Activated CD8-positive, alpha-beta memory T cell treated with anti-CD3 and anti-CD28 coated beads, Interleukin-2, amount 50 U/mL, for 24 hours (primary cell): ENCODE results near the gene CACNA2D1.
"Not testable (repeated sequence)": the region's sequence is repeated elsewhere in the genome, so short reads cannot be mapped to it uniquely, and the experiment has no call there.

Source experiments
- DNase-seq: peaks from one replicate; pipeline ENCODE4 v3.0.0-alpha.2; 2020; ENCODE audit errors: extremely low read depth

Gene CACNA2D1

GRCh38 chr7:82049442-82049841, 394.1 kb downstream of the CACNA2D1 start:
- no peak for DNase-seq

GRCh38 chr7:82044497-82045080, 399.0 kb downstream of the CACNA2D1 start:
- DNase-seq, result no peak

GRCh38 chr7:82039621-82040020, 404.0 kb downstream of the CACNA2D1 start:
- DNase-seq, result no peak

GRCh38 chr7:82036146-82036886, 407.3 kb downstream of the CACNA2D1 start:
- no peak for DNase-seq

GRCh38 chr7:82035456-82035855, 408.1 kb downstream of the CACNA2D1 start:
- DNase-seq, result no peak

- no peak for DNase-seq
Measured at GRCh38 chr7:82032901-82033300, 410.7 kb downstream of the CACNA2D1 start.

GRCh38 chr7:82029236-82029913, 414.2 kb downstream of the CACNA2D1 start:
- DNase-seq, result no peak

- no peak for DNase-seq
Measured at GRCh38 chr7:82028097-82028496, 415.5 kb downstream of the CACNA2D1 start.

GRCh38 chr7:82021713-82022112, 421.9 kb downstream of the CACNA2D1 start:
- DNase-seq, result no peak

GRCh38 chr7:82021036-82021435, 422.5 kb downstream of the CACNA2D1 start:
- DNase-seq, result no peak

GRCh38 chr7:82019551-82020475, 423.8 kb downstream of the CACNA2D1 start:
- DNase-seq, result no peak

- no peak for DNase-seq
Measured at GRCh38 chr7:82018226-82018625, 425.4 kb downstream of the CACNA2D1 start.

GRCh38 chr7:82017334-82017943, 426.1 kb downstream of the CACNA2D1 start:
- DNase-seq, result no peak

- DNase-seq, result no peak
Measured at GRCh38 chr7:82015751-82016150, 427.8 kb downstream of the CACNA2D1 start.

GRCh38 chr7:82014574-82014973, 429.0 kb downstream of the CACNA2D1 start:
- DNase-seq, result not testable (repeated sequence)

- DNase-seq, result no peak
Measured at GRCh38 chr7:82012453-82012852, 431.1 kb downstream of the CACNA2D1 start.

- no peak for DNase-seq
Measured at GRCh38 chr7:82010416-82010815, 433.2 kb downstream of the CACNA2D1 start.

- no peak for DNase-seq
Measured at GRCh38 chr7:82007315-82007714, 436.3 kb downstream of the CACNA2D1 start.

- no peak for DNase-seq
Measured at GRCh38 chr7:82005056-82005455, 438.5 kb downstream of the CACNA2D1 start.

- no peak for DNase-seq
Measured at GRCh38 chr7:81993186-81993585, 450.4 kb downstream of the CACNA2D1 start.

- DNase-seq, result no peak
Measured at GRCh38 chr7:81990395-81990794, 453.2 kb downstream of the CACNA2D1 start.
